Mesodermal cell (in vitro differentiated cells): ENCODE results near the gene ACTR1A. TPM values are rescaled to one million over a fixed set of nuclear protein-coding genes. Genes with fewer than 3 reads are reported as not detected.

Experiments
- H3K27ac ChIP-seq: 2 replicates; pipeline ENCODE4 v1.7.0; 2013; ENCODE audit warnings: mild to moderate bottlenecking, low read depth, low read length, moderate library complexity; ENCODE audit not compliant: severe bottlenecking
- H3K36me3 ChIP-seq: 2 replicates; pipeline ENCODE4 v1.7.1; 2013; ENCODE audit warnings: mild to moderate bottlenecking, low read length, moderate library complexity; ENCODE audit not compliant: control insufficient read depth, insufficient read depth
- H3K4me1 ChIP-seq: one replicate; pipeline ENCODE4 v1.7.1; 2013; ENCODE audit warnings: mild to moderate bottlenecking, low read length; ENCODE audit not compliant: insufficient read depth, control insufficient read depth, poor library complexity, severe bottlenecking
- H3K4me3 ChIP-seq: 2 replicates; pipeline ENCODE4 v1.7.0; 2013; ENCODE audit warnings: low read length, control low read depth, mild to moderate bottlenecking; ENCODE audit not compliant: insufficient read depth, poor library complexity, severe bottlenecking; ENCODE audit errors: extremely low read depth
- H3K9me3 ChIP-seq: 2 replicates; pipeline ENCODE4 v1.7.1; 2013; ENCODE audit warnings: mild to moderate bottlenecking, low read length, moderate library complexity; ENCODE audit not compliant: control insufficient read depth
- WGBS, 2 experiments: methylation state at CpG; one replicate each; pipeline ENCODE4 v1.1.5; 2013; ENCODE audit warnings: missing lambda C conversion rate in 2 of 2; ENCODE audit not compliant: insufficient coverage in 2 of 2; 5-methylcytosine and 5-hydroxymethylcytosine counted together
- polyA plus RNA-seq, 2 experiments: library from polyadenylated mRNA; stranded (reverse); fragments of 50-300 nt; gene quantifications; one replicate each; pipeline ENCODE4 v1.2.3, GENCODE V29; 2013

ACTR1A gene
- polyA plus RNA-seq (2013, experiment 1 of 2): 142 TPM
- 122 TPM for polyA plus RNA-seq (2013, experiment 2 of 2)

- no peaks in the 10 kb centered on the region for H3K9me3 ChIP-seq
- H3K27ac ChIP-seq: peak within 1 kb of the TSS; percentile 82
- H3K36me3 ChIP-seq: peaks cover 41% of the 10 kb centered on the region
- H3K4me1 ChIP-seq: peaks cover 9% of the 10 kb centered on the region
- H3K4me3 ChIP-seq: peak within 1 kb of the TSS; percentile 82
- WGBS, 2 experiments: 0% methylated on average over 31 to 36 of the region's 42 CpGs
Observed at GRCh38 chr10:102502337-102503151, at the start of gene ACTR1A. Gene ACTR1A, minus strand, starts transcription at chr10:102502712. Its CDS starts 65 bp downstream, at chr10:102502647.

- WGBS, 2 experiments: 92 to 100% methylated on average over 4 to 9 of the region's 9 CpGs
- Histone ChIP-seq H3K36me3 (peaks cover 34% of the 10 kb centered on the region), H3K4me1 (peaks cover 5% of the 10 kb centered on the region), H3K4me3 (no peak overlapping the region), H3K27ac (no peak overlapping the region), H3K9me3 (no peaks in the 10 kb centered on the region)
Observed at GRCh38 chr10:102550636-102551210, 48.2 kb upstream of the ACTR1A start.

GRCh38 chr10:102549549-102549948 is 47.0 kb upstream of the ACTR1A start:
- H3K36me3 ChIP-seq: peaks cover 38% of the 10 kb centered on the region
- no peak overlapping the region for H3K4me3 ChIP-seq
- H3K27ac ChIP-seq: no peak overlapping the region
- WGBS, 2 experiments: 83 to 89% methylated on average over 1 of the region's 1 CpG
- H3K4me1 ChIP-seq: no peaks in the 10 kb centered on the region
- H3K9me3 ChIP-seq: no peaks in the 10 kb centered on the region

- no peaks in the 10 kb centered on the region for H3K4me1 ChIP-seq
- no peaks in the 10 kb centered on the region for H3K9me3 ChIP-seq
- no peak overlapping the region for H3K4me3 ChIP-seq
- no peak overlapping the region for H3K27ac ChIP-seq
- WGBS, 2 experiments: 90 to 94% methylated on average over 11 to 12 of the region's 12 CpGs
- H3K36me3 ChIP-seq: peaks cover 22% of the 10 kb centered on the region
Observed at GRCh38 chr10:102546606-102547320, 44.3 kb upstream of the ACTR1A start.

GRCh38 chr10:102545997-102546396 is 43.5 kb upstream of the ACTR1A start:
- H3K36me3 ChIP-seq: peaks cover 19% of the 10 kb centered on the region
- no peak overlapping the region for H3K4me3 ChIP-seq
- H3K27ac ChIP-seq: no peak overlapping the region
- WGBS, 2 experiments: 90 to 94% methylated on average over 2 of the region's 2 CpGs
- H3K9me3 ChIP-seq: no peaks in the 10 kb centered on the region
- H3K4me1 ChIP-seq: no peaks in the 10 kb centered on the region

GRCh38 chr10:102545265-102545871 is 42.9 kb upstream of the ACTR1A start:
- Histone ChIP-seq H3K4me1 (no peaks in the 10 kb centered on the region), H3K27ac (no peak overlapping the region), H3K36me3 (peaks cover 17% of the 10 kb centered on the region), H3K9me3 (no peaks in the 10 kb centered on the region), H3K4me3 (no peak overlapping the region)
- WGBS, 2 experiments: 89 to 92% methylated on average over 3 to 5 of the region's 7 CpGs

GRCh38 chr10:102542800-102543418 is 40.4 kb upstream of the ACTR1A start:
- Histone ChIP-seq H3K9me3 (no peaks in the 10 kb centered on the region), H3K36me3 (peaks cover 12% of the 10 kb centered on the region), H3K4me1 (no peaks in the 10 kb centered on the region), H3K4me3 (no peak overlapping the region), H3K27ac (no peak overlapping the region)
- WGBS, 2 experiments: 81 to 91% methylated on average over 5 of the region's 8 CpGs

GRCh38 chr10:102540023-102540422 is 37.5 kb upstream of the ACTR1A start:
- Histone ChIP-seq H3K4me1 (no peaks in the 10 kb centered on the region), H3K4me3 (no peak overlapping the region), H3K36me3 (peaks cover 14% of the 10 kb centered on the region), H3K9me3 (no peaks in the 10 kb centered on the region), H3K27ac (no peak overlapping the region)
- WGBS, 2 experiments: 80% methylated on average over 1 of the region's 1 CpG; no CpG with 5 or more reads in 1 of the 2 experiments

GRCh38 chr10:102538811-102539210 is 36.3 kb upstream of the ACTR1A start:
- Histone ChIP-seq H3K27ac (no peak overlapping the region), H3K36me3 (peaks cover 14% of the 10 kb centered on the region), H3K9me3 (no peaks in the 10 kb centered on the region), H3K4me1 (no peaks in the 10 kb centered on the region), H3K4me3 (no peak overlapping the region)
- WGBS, 2 experiments: 90 to 100% methylated on average over 2 of the region's 2 CpGs

- WGBS, 2 experiments: no CpG with 5 or more reads among the region's 2 CpGs
- Histone ChIP-seq H3K4me3 (no peak overlapping the region), H3K9me3 (no peaks in the 10 kb centered on the region), H3K36me3 (peaks cover 14% of the 10 kb centered on the region), H3K27ac (no peak overlapping the region), H3K4me1 (no peaks in the 10 kb centered on the region)
Observed at GRCh38 chr10:102537948-102538347, 35.4 kb upstream of the ACTR1A start.
